Gastrocnemius medialis (tissue), 4 donors: ENCODE measurements around the gene BNC1.
A peak's percentile ranks its signal among the peaks of the same experiment; 100 is the strongest.

Experiments
- CTCF ChIP-seq, 5 experiments: fragments of 450-650 bp in 3 of 5; fragments of 200-600 bp in 2 of 5; sonication (generic) in 2 of 5; IDR thresholded peaks in 4 of 5; conservative IDR thresholded peaks in 1 of 5; 1 replicate in 4 of 5; 2 replicates in 1 of 5; pipeline ENCODE4 v1.5.1; 2016 to 2019; ENCODE audit warnings: antibody characterized with exemption in 5 of 5, mild to moderate bottlenecking in 3 of 5, moderate library complexity in 3 of 5
- POLR2A ChIP-seq, 2 donors: fragments of 450-650 bp; IDR thresholded peaks; one replicate each; pipeline ENCODE4 v1.6.1; 2017; ENCODE audit warnings: antibody characterized with exemption in 2 of 2, mild to moderate bottlenecking in 2 of 2, moderate library complexity in 2 of 2

- TF ChIP-seq POLR2A (IDR thresholded peaks at IDR 0.05): no peak
- peak; percentile 67 to 89 (median 71) for TF ChIP-seq CTCF (IDR thresholded peaks at IDR 0.05 in 4 of 5, conservative IDR thresholded peaks at IDR 0.05 in 1 of 5)
Observed at GRCh38 chr15:83248151-83249029, 36.1 kb downstream of the BNC1 start.
